SIG-M5 treated with dmso at 0.1 percent for 504 hours (cell line): Measurements from ENCODE around the gene SRL.
A peak's percentile ranks its signal among the peaks of the same experiment; 100 is the strongest.
"Not testable (repeated sequence)": the region's sequence is repeated elsewhere in the genome, so short reads cannot be mapped to it uniquely, and the experiment has no call there.

Experiments used
- DNase-seq: peaks from one replicate; lab custom pipeline; 2025; ENCODE audit not compliant: unreplicated experiment; lab: John Stamatoyannopoulos, UW

Gene SRL

DNA sequence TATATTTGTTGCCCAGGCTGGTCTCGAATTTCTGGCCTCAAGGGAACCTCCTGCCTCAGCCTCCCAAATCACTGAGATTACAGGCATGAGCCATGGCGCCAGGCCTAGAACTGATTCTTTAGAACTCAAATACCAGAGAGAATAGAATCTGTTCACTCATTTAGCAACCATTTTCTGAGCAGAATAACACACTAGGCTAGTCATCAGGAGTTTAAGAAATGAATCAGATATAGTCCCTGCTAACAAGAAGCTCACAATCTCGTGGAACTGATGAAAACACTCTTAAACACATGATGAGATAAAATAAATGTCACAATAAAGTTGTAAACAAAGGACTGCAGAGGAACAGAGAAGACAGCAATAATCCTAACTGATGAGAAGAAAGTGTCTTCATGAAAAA lies 69.8 kb downstream of the SRL start:
- DNase-seq = no peak

- DNase-seq = no peak
Measured at GRCh38 chr16:4169415-4169814, 72.5 kb downstream of the SRL start.

GRCh38 chr16:4166821-4167220 lies 75.1 kb downstream of the SRL start:
- DNase-seq = no peak

DNA sequence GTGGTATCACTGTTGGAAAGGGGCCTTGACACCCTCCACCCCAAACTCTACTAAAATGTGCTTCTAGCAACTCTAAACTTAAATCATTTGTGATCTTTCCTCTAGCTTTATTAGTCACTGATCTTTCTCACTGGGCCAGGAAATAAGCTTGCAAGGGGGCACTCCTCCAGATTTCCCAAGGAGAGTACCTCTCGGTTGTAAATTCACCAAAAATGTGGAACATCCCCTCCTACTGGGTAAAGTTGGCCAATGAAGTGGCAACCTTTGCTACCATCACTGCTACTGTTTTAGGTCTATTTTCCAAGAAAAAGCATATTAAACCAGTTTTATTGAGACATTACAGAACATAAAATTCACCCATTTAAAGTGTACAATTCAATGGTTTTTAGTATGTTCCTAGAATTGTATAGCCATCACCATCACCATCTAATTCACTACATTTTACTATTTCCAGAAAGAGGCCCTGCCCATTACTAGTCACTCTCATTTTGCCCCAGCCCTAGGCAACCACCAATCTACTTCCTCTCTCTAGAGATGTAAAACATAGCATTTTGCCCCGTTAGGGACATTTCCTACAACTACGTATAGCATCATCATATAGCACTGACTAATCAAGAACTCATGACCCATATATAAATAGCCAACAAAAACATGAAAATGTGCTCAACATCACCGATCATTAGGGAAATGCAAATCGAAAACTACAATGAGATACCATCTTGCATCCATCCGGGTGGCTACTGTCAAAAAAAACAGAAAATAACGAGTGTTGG lies 81.0 kb downstream of the SRL start:
- DNase-seq = peak; percentile 33

GRCh38 chr16:4159726-4160125 lies 82.2 kb downstream of the SRL start:
- no peak for DNase-seq

GRCh38 chr16:4158143-4159093 lies 83.5 kb downstream of the SRL start:
- DNase-seq = no peak

DNA sequence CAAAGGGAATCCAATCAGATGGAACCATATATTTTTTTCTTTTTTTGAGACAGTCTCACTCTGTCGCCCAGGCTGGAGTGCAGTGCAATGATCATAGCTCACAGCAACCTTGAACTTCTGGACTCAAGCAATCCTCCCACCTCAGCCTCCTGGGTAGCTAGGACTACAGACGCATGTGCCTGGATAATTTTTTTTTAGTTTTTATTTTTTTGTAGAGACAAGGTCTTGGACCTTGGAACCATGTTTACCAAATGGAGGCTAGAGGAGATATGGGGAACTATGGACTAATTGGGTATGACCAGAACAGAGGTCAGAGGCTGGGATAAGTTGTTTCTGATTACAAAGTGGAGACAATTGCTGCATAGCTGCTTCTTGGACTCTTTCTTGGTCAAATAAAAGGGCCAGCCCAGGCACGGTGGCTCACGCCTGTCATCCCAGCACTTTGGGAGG lies 84.5 kb downstream of the SRL start:
- no peak for DNase-seq

DNA sequence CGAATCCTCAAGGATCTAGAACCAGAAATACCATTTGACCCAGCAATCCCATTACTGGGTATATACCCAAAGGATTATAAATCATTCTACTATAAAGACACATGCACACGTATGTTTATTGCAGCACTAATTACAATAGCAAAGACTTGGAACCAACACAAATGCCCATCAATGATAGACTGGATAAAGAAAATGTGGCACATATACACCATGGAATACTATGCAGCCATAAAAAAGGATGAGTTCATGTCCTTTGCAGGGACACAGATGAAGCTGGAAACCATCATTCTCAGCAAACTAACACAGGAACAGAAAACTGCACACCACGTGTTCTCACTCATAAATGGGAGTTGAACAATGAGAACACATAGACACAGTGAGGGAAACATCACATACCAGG lies 85.4 kb downstream of the SRL start:
- DNase-seq = not testable (repeated sequence)

GRCh38 chr16:4153364-4153763 lies 88.5 kb downstream of the SRL start:
- DNase-seq = not testable (repeated sequence)

DNA sequence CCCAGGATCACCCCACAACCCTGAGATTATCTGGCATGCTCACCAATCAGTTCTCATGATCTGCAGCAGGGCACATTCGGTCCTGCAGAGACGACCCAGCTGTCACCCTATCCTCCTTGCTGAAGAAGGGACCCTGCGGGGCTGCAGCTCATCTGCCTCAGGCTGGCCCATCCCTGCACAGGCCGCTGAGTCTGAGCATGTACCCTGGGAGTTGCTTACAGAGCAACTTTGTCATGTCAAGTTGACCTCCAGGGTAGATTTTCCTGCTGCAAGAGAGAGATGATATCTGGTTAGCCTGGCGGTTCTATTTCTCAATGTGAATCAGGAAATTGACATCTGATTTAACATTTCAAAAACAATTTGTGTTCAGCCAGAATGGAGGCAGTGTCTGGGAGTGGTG lies 89.6 kb downstream of the SRL start:
- DNase-seq = no peak

- DNase-seq = no peak
Measured at GRCh38 chr16:4147236-4147635, 94.6 kb downstream of the SRL start.

- peak; percentile 94 for DNase-seq
Measured at GRCh38 chr16:4142268-4142667, 99.6 kb downstream of the SRL start.

GRCh38 chr16:4141604-4142003 lies 100.3 kb downstream of the SRL start:
- DNase-seq = no peak

- DNase-seq = peak; percentile 84
Measured at GRCh38 chr16:4140652-4141051, 101.2 kb downstream of the SRL start.

DNA sequence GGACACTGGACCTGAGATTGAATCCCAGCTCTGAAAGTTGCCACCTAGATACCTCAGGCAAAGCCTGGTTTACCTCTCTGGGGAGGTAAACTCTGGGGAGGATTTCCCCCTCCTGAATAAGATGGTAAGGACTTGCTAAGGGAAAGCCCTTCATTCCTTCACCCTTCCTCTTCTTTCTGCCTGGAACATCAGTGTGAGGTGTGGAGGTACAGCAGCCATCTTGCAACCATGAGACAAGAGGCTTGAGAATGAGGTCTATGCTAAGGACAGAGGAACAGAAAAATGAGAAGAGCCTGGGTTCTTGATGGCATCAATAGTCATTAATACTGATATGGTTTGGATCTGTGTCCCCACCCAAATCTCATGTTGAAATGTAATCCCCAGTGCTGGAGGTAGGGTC lies 101.9 kb downstream of the SRL start:
- no peak for DNase-seq
